OCI-LY7 (cell line): ENCODE results near the gene CCDC141.

Experiments used
- CTCF ChIP-seq: fragments of 200-600 bp; sonication (generic); conservative IDR thresholded peaks from 2 replicates; pipeline ENCODE4 v1.5.1; 2014; ENCODE audit warnings: mild to moderate bottlenecking, antibody characterized with exemption, low read length, moderate library complexity, mixed read lengths
- EZH2phosphoT487 ChIP-seq: fragments of 200-600 bp; sonication (generic); IDR thresholded peaks from 2 replicates; pipeline ENCODE4 v1.6.1; 2018; ENCODE audit warnings: low read depth, borderline replicate concordance, mild to moderate bottlenecking, mixed run types, antibody characterized with exemption, low read length, moderate library complexity, mixed read lengths

DNA sequence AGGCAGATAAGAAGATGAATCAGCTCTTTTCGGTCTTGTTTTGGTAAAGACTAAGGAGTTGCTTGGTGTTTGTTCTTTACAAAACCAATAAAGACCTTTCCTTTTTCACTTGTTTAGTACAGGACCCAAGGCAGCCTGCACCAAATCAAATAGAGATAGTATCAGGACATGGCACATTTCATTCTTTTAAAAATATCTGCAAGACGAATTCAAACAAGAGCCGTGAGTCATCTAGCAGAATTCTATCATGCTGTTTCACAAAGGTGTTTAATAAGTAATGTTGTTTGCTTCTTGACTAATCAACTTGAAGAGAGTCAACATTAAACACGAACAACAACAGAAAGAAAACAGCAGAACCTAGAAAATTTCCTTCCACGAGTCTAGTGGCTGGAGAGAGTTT is 139.9 kb downstream of the CCDC141 start:
- TF ChIP-seq CTCF (no peak), EZH2phosphoT487 (no peak)
